Activated B cell treated with CpG ODN at 0.5 μM for 24 hours (primary cell): ENCODE results near the gene ADGRF1. TPM values are rescaled to one million over a fixed set of nuclear protein-coding genes. Genes with fewer than 3 reads are reported as not detected.

Experiments used
- ATAC-seq: fragments of 200-7000 bp; cut with Tn5 transposase; one replicate; pipeline ENCODE4 v1.10.0; 2021; ENCODE audit warnings: low read depth, mild to moderate bottlenecking, moderate library complexity
- CTCF ChIA-PET: fragments of 350-600 bp; sonication (Branson Sonifier 250); formaldehyde crosslinking; loops from one replicate; lab custom pipeline; 2021; ENCODE audit warnings: antibody characterized with exemption; lab: Charles Lee
- POLR2A ChIA-PET: fragments of 350-600 bp; sonication (Branson Sonifier 250); formaldehyde crosslinking; loops from one replicate; lab custom pipeline; 2021; ENCODE audit warnings: antibody characterized with exemption; lab: Charles Lee
- DNase-seq: peaks from one replicate; pipeline ENCODE4 v3.0.0; 2022
- H3K27ac Mint-ChIP-seq: one replicate; pipeline ENCODE4 v1.8.0; 2020; ENCODE audit warnings: mixed read lengths
- H3K27me3 Mint-ChIP-seq: one replicate; pipeline ENCODE4 v1.8.0; 2021; ENCODE audit warnings: mixed read lengths
- H3K36me3 Mint-ChIP-seq: one replicate; pipeline ENCODE4 v1.8.0; 2021; ENCODE audit warnings: low read depth, mixed read lengths
- H3K4me1 Mint-ChIP-seq: one replicate; pipeline ENCODE4 v1.8.0; 2021; ENCODE audit warnings: mixed read lengths
- H3K4me3 Mint-ChIP-seq: one replicate; pipeline ENCODE4 v1.8.0; 2020; ENCODE audit warnings: mild to moderate bottlenecking, mixed read lengths
- H3K9me3 Mint-ChIP-seq: one replicate; pipeline ENCODE4 v1.8.0; 2020; ENCODE audit warnings: mixed read lengths
- intact Hi-C: fragments of 100-400 bp; cut with micrococcal nuclease; formaldehyde crosslinking; loops from one replicate; pipeline ENCODE4 v1.15.1; 2024
- total RNA-seq: library from RNA; stranded (reverse); gene quantifications from 2 replicates; pipeline ENCODE4 v1.2.3, GENCODE V29; 2022
- TF ChIP-seq, protein P1 (sequence below): fragments of 200-600 bp; IDR thresholded peaks from one replicate; pipeline ENCODE4 v1.8.0; 2022; ENCODE audit warnings: antibody characterized with exemption, mild to moderate bottlenecking

The ADGRF1 gene
- total RNA-seq, 1 donor from 2014 or later = not detected

DNA sequence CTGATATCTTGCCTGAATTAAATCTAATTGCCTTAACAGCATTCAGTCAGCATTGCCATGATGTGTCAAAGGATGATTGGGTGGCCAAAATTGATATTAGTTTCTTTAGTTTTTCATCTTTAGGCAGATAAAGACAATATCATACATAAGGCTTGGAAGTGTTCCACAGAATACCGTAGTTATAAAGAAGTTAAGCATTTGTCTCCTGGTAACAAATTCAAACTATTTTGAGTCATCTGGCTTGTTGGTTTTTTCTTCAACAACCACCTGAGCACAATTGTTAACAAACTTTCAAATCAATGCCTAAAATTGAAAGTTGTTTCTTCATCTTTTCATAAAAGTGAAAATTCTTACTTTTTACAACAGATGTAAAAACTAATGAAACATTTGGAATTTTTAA lies 72.9 kb downstream of the ADGRF1 start:
- Mint-ChIP-seq H3K9me3 (no peaks in the 10 kb centered on the region), H3K27me3 (peaks cover 2% of the 10 kb centered on the region), H3K27ac (no peak overlapping the region), H3K4me1 (no peaks in the 10 kb centered on the region), H3K36me3 (no peaks in the 10 kb centered on the region), H3K4me3 (no peak overlapping the region)
- TF ChIP-seq, protein P1, sequence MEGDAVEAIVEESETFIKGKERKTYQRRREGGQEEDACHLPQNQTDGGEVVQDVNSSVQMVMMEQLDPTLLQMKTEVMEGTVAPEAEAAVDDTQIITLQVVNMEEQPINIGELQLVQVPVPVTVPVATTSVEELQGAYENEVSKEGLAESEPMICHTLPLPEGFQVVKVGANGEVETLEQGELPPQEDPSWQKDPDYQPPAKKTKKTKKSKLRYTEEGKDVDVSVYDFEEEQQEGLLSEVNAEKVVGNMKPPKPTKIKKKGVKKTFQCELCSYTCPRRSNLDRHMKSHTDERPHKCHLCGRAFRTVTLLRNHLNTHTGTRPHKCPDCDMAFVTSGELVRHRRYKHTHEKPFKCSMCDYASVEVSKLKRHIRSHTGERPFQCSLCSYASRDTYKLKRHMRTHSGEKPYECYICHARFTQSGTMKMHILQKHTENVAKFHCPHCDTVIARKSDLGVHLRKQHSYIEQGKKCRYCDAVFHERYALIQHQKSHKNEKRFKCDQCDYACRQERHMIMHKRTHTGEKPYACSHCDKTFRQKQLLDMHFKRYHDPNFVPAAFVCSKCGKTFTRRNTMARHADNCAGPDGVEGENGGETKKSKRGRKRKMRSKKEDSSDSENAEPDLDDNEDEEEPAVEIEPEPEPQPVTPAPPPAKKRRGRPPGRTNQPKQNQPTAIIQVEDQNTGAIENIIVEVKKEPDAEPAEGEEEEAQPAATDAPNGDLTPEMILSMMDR = no peak
- intact Hi-C loops = no loop called here
- DNase-seq (no peak), ATAC-seq (no peak)
- POLR2A ChIA-PET = no interaction called here
- CTCF ChIA-PET = no interaction called here

DNA sequence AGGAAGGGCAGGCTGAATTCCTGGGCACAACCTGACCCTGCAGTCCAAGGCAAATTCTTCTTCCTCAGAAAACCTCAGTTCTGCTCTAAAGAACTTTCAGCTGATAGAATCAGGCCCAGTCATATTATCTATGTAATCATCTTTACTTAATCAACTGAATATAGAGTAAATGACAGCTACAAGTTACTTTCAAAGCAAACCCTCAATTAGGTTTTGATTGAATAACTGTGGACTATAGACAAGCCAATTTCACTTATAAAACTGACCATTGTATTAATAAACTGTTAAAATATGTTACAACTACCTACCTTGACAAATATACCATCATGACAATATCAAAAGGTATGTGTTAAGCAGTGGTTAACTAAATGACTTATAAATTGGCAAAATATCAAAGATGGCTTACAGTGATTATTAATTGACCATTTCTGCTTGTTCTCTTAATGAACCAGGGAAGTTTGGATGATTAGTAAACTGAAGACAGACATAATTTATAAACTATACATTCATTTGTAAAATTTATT lies 74.2 kb downstream of the ADGRF1 start:
- TF ChIP-seq, protein P1 = no peak
- H3K27ac Mint-ChIP-seq = no peak overlapping the region
- DNase-seq (no peak), ATAC-seq (no peak)
- no peaks in the 10 kb centered on the region for H3K9me3 Mint-ChIP-seq
- H3K4me3 Mint-ChIP-seq = no peak overlapping the region
- H3K4me1 Mint-ChIP-seq = no peaks in the 10 kb centered on the region
- CTCF ChIA-PET = no interaction called here
- H3K27me3 Mint-ChIP-seq = no peaks in the 10 kb centered on the region
- POLR2A ChIA-PET = no interaction called here
- intact Hi-C loops = no loop called here
- no peaks in the 10 kb centered on the region for H3K36me3 Mint-ChIP-seq

DNA sequence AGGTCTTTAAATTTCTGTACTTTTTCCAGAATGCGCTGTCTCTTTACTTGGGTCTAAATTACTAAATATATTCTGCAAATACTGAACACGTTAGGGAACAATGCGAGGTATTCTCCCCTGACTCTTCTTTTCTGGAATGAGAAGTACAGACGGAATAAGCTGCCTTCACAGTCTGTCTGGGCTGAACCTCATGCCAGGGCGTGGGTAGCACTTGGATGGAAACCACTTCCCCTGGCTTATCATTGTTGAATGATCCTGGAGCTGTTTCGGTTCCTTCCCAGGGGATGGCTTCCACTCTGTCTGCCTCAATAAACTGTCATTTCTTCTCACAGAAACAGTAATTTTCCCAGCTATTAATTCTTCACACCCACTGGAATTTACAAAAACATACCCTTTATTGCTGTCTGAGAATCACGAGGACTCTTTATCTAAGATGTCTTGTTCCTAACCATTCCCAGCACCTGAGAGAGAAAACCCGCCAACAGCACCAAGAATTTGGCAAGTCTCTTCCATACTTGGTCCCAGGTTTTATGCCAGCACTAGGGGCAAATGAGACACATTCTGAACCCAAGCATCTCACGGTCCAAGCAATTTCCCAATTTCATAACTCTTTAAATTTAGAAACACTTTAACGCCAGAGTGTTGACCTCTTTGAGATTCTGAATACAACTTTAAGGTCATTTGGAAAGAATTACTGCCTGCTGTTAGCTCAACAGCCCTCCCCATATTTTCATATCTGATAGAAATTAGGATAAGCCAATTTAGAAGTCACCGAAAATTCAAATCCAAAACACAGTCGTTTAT lies 77.2 kb downstream of the ADGRF1 start:
- intact Hi-C loops = no loop called here
- Mint-ChIP-seq H3K4me3 (no peak overlapping the region), H3K27me3 (no peaks in the 10 kb centered on the region), H3K9me3 (no peaks in the 10 kb centered on the region), H3K4me1 (no peaks in the 10 kb centered on the region), H3K36me3 (no peaks in the 10 kb centered on the region), H3K27ac (no peak overlapping the region)
- CTCF ChIA-PET = no interaction called here
- TF ChIP-seq, protein P1 = no peak
- DNase-seq (no peak), ATAC-seq (no peak)
- POLR2A ChIA-PET = no interaction called here

DNA sequence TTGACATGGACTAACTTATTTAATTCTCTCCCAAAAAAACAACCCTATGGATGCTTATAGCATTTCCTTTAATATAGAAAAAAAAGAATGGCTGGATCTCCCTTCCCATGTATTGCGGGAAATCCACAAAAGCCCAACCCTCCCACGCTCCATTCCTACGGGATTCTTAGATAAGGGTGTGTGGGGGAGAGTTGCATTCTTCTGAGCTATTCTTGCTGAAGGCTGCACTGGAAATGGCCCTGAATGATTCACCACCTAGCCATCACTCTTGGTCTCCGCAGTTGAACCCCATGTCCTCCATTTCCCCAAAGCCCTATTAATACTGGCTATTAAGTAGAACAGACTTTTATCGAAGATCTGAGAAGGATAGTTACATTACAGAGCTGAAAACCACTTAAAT lies 78.5 kb downstream of the ADGRF1 start:
- no peak overlapping the region for H3K27ac Mint-ChIP-seq
- ChIA-PET POLR2A (no interaction called here), CTCF (no interaction called here)
- TF ChIP-seq, protein P1 = no peak
- H3K4me1 Mint-ChIP-seq = no peaks in the 10 kb centered on the region
- H3K9me3 Mint-ChIP-seq = no peaks in the 10 kb centered on the region
- H3K4me3 Mint-ChIP-seq = no peak overlapping the region
- intact Hi-C loops = no loop called here
- ATAC-seq (no peak), DNase-seq (no peak)
- H3K36me3 Mint-ChIP-seq = no peaks in the 10 kb centered on the region
- H3K27me3 Mint-ChIP-seq = no peaks in the 10 kb centered on the region

DNA sequence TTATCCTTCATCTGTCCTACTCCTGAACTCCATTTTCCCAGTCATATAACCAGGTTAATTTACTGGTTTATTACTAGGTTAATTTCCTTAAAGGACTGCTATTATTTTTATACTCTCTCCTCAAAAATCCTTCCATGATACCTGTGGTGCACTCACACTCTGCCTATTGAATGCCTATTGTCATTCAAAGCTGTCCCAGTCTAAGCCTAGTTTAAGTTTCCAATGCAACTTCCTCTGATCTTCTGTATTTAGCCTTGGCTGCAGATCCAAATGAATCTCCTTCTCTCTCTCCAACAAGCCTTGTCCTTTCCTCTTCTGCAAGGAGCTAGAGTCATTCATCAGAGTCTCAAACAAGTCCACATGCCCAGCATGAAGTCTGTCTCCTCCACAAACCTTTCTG lies 79.1 kb downstream of the ADGRF1 start:
- Mint-ChIP-seq H3K27ac (no peak overlapping the region), H3K27me3 (no peaks in the 10 kb centered on the region), H3K4me3 (no peak overlapping the region), H3K9me3 (no peaks in the 10 kb centered on the region), H3K36me3 (no peaks in the 10 kb centered on the region), H3K4me1 (no peaks in the 10 kb centered on the region)
- TF ChIP-seq, protein P1 = no peak
- intact Hi-C loops = no loop called here
- ChIA-PET CTCF (no interaction called here), POLR2A (no interaction called here)
- DNase-seq = no peak
- no peak for ATAC-seq
